ENCODE measurements around the gene DSE.

Gene DSE

DNA sequence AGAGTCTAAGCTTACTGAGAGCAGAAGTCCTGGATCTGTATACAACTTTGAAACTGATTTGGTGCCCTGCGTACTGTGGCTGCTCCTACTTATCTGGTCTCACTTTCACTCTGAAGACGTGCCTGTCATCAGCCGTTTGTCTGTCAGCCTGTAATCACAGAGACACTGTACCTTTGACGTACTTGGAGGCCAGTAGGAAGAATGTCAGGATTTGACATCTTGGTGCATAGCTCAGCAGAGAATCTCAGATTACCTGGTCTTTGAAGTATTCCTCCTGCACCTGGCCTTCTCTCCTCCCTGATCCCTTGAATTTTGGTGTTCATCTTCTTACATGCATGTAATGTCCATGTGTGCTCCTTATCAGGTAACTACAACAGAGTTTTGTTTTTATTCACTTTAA, 37.7 kb downstream of the DSE start:
- TF ChIP-seq, protein P1, sequence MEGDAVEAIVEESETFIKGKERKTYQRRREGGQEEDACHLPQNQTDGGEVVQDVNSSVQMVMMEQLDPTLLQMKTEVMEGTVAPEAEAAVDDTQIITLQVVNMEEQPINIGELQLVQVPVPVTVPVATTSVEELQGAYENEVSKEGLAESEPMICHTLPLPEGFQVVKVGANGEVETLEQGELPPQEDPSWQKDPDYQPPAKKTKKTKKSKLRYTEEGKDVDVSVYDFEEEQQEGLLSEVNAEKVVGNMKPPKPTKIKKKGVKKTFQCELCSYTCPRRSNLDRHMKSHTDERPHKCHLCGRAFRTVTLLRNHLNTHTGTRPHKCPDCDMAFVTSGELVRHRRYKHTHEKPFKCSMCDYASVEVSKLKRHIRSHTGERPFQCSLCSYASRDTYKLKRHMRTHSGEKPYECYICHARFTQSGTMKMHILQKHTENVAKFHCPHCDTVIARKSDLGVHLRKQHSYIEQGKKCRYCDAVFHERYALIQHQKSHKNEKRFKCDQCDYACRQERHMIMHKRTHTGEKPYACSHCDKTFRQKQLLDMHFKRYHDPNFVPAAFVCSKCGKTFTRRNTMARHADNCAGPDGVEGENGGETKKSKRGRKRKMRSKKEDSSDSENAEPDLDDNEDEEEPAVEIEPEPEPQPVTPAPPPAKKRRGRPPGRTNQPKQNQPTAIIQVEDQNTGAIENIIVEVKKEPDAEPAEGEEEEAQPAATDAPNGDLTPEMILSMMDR (IDR thresholded peaks at IDR 0.05; ENCODE audit: control insufficient read depth, extremely low read depth, insufficient read depth) = no peak
- no peak for DNase-seq (ENCODE audit: low read depth)
- H3K4me3 ChIP-seq (ENCODE audit: low read depth, low read length) = no peak overlapping the region

DNA sequence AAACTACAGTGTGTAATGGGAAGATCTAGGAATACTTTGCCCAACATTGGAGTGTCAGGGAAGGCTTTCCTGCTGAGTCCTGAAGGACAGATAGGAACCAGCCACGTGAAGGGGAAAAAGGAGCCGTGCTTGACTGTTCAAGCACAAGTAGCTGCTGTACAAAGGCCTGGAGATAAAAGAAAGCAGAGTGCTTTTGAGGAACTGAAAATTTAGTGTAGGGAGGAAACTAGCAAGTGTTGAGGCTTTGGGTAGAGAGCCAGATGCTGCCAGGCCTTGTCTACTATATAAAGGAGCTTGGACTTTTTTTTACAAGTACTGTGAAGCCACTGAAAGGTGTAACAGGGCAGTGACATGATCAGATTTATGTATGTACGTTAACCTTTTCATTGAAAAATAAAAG, 39.0 kb downstream of the DSE start:
- TF ChIP-seq, protein P1 (IDR thresholded peaks at IDR 0.05; ENCODE audit: control insufficient read depth, extremely low read depth, insufficient read depth) = no peak
- no peak for DNase-seq (ENCODE audit: low read depth)
- H3K4me3 ChIP-seq (ENCODE audit: low read depth, low read length) = no peak overlapping the region

DNA sequence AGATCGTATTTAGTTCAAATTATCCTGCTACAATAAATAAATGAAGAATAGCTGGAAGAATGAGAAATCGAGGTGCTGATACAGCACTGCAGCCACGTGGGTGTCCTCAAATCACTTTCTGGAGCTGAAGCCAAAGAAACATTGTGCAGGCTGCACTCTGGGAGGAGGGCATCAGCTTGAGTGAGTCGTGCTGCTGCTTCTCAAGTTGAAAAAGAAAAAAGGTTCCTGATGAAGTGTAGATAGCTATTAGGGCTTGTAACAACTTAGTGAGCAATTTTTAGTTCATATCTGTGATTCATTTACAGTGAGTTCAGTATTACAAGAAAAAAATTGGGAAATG, 40.5 kb downstream of the DSE start:
- no peak overlapping the region for H3K4me3 ChIP-seq (ENCODE audit: low read depth, low read length)
- TF ChIP-seq, protein P1 (IDR thresholded peaks at IDR 0.05; ENCODE audit: control insufficient read depth, extremely low read depth, insufficient read depth) = no peak
- DNase-seq (ENCODE audit: low read depth) = no peak

DNA sequence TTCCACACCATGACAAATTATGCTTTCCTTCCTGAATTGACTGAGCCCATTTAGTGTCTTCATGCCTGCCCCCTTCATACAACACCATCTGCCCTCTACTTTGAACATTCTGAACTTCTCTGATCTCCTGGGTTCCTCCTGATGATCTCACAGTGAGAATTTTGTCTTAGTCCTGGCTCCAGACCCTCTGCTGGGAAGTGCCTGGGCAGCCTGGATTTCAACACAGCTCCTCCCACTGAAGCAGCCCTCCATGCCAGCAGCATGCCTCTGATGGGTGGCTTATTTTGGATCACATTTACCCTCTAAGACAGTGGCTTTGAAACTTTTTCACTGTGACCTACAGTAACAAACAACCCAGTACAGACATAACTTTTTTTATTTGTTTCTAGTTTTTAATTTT, 41.5 kb downstream of the DSE start:
- no peak overlapping the region for H3K4me3 ChIP-seq (ENCODE audit: low read depth, low read length)
- no peak for DNase-seq (ENCODE audit: low read depth)
- TF ChIP-seq, protein P1 (IDR thresholded peaks at IDR 0.05; ENCODE audit: control insufficient read depth, extremely low read depth, insufficient read depth) = no peak

DNA sequence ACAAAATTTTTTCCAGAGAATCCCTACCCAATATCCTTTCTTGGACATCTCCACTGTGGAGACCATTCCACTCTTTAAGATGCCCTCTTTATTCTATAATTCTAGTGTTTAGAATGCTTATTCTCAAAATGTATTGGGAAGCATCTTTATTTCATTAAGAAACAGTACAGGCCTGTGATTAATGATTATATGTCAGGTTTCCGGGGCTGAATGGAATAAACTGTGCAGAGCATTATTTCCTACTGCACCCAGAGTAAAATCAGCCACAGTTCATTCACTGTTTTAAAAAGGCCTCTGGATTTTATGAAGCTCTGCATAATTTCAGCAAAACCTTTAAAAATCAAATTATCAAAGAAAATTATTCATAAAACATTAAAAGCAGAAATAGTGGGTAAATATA, 42.6 kb downstream of the DSE start:
- no peak overlapping the region for H3K4me3 ChIP-seq (ENCODE audit: low read depth, low read length)
- TF ChIP-seq, protein P1 (IDR thresholded peaks at IDR 0.05; ENCODE audit: control insufficient read depth, extremely low read depth, insufficient read depth) = no peak
- no peak for DNase-seq (ENCODE audit: low read depth)

DNA sequence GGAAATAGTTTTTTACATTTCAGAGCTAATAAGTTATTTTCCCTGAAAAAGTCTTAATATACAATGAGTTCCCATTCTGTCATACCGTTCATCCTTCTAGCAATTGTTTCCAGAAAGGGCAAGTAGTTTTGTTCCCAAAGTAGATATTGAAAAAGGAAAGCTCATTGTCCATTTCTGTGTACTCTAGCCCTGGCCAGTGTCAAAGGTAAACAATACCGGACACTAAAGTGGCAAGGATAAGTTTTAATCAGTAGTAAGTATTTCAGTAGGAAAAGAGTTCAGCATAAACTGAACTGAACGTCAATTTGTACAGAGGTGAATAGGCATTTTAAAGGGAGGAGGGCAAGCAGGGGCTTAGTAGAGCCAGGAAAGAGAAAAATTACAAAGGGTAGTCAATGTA, 46.9 kb downstream of the DSE start:
- TF ChIP-seq, protein P1 (IDR thresholded peaks at IDR 0.05; ENCODE audit: control insufficient read depth, extremely low read depth, insufficient read depth) = no peak
- peak; percentile 57 for DNase-seq (ENCODE audit: low read depth)
- H3K4me3 ChIP-seq (ENCODE audit: low read depth, low read length) = no peak overlapping the region

DNA sequence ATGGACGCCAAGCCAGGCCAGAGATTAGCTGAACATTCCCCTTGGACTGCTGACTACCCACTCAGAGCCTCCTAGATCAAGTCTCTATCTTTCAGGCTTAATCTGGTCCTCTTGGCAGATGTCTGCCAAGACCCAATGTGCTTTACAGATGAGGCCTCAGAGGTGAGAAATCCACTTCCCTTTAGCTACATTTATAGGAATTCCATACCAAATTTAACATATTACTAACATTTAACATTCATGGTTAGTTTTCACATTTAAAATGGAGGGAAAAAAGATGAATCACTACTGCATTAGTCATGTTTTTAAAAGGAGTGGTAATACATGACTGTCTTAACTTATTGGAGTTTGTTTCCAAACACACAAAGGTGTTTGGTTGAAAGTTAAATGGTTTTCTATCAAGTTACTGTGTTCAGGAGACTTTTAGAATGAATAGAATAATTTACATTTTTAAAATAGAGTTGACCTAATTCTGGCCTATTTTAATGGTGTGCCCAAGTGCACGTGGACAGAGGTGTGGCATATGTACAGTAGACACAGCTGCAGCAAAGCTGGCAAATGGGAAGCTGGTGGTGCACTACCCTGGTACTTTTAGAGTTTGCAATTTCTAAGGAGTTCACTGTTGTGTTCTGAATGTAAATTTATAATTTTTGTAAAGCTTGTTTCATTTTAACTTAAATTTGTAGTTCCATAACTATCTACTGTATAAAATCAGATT, 48.5 kb downstream of the DSE start:
- TF ChIP-seq, protein P1 (IDR thresholded peaks at IDR 0.05; ENCODE audit: control insufficient read depth, extremely low read depth, insufficient read depth) = no peak
- no peak for DNase-seq (ENCODE audit: low read depth)
- no peak overlapping the region for H3K4me3 ChIP-seq (ENCODE audit: low read depth, low read length)
